Measurements from ENCODE around the gene HDAC4. TPM values are rescaled to one million over a fixed set of nuclear protein-coding genes. Genes with fewer than 3 reads are reported as not detected.

The HDAC4 gene
- total RNA-seq, 2 donors from 2014 or later = 49.8 to 71.7 TPM

DNA sequence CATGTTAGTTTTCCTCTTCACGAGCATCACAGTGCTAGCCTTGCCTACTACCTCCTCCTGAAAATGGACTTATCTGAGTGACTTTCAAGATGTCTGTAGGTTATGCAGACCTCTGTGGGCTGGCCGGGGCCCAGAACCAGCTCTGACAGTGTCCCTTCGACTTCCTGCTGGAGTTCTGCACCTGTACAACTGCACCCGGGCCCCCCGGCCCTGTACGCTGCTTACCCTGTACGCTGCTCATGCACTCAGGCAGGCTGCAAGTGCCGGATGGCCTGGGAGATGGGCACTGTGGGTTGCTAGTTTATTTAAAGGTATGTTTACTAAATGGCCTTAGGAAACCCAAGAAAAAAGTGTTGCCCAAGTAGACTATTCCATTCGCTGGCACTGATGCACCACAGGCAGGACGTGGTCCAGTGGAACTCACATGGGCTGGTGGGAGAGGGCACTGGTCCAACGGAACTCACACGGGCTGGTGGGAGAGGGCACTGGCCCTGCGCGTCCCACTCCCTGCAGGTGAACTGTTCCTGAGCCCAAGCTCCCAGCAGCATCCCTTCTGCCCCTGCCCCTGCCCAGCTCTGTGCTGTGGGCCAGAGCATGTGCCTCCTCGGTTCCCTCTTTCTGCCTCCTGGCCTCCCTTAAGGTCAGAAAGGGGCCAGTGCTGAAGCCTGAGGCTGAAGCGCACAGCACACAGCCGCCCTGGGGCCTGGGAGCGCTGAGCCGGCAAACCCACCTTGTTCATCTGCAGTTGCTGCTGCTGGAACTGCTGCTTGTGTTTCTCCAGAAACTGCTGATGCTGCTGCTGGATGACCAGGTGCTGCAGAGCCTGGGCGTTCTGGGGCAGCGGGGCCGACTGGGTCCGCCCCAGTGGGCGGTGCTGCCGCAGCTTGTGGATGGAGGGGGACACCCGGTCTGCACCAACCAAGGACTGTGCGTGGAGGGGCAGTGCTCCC is 274.8 kb downstream of the HDAC4 start:
- Mint-ChIP-seq H3K27ac (no peak overlapping the region), H3K9me3 (peaks cover 0 to 1% of the 10 kb centered on the region in 2 donors), H3K36me3 (ENCODE audit: insufficient read depth in 2 of 2) (peaks cover 12 to 14% of the 10 kb centered on the region in 2 donors)

DNA sequence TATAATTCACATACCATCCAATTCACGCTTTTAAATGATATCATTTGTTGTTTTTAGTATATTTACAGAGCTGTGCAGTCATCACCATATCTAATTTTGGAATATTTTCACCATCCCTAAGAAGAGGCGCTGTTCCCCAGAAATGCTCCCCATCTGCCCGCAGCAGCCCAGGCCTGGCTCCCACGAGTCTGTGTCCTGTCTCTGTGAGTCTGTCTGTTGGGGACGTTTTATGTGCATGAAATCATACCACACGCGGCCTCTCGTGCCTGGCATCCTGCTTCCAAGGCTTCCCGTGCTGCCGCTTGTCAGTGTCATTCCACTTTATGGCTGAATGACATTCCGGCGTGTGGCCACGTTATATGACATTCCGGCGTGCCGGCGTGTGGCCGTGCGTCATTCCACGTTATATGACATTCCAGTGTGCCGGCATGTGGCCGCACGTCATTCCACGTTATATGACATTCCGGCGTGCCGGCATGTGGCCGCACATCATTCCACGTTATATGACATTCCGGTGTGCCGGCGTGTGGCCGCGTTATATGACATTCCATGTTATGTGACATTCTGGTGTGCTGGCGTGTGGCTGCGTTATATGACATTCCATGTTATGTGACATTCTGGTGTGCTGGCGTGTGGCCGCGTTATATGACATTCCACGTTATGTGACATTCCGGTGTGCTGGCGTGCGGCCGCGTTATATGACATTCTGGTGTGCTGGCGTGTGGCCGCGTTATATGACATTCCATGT is 276.5 kb downstream of the HDAC4 start:
- Mint-ChIP-seq H3K27ac (no peak overlapping the region), H3K9me3 (peaks cover 0 to 1% of the 10 kb centered on the region in 2 donors), H3K4me3 (no peak overlapping the region), H3K27me3 (ENCODE audit: low read depth) (no peaks in the 10 kb centered on the region), H3K4me1 (ENCODE audit: low read depth) (peaks cover 12% of the 10 kb centered on the region), H3K36me3 (ENCODE audit: insufficient read depth in 2 of 2) (peaks cover 12 to 14% of the 10 kb centered on the region in 2 donors)
- DNase-seq (no peak), ATAC-seq (replicated peaks in 1 of 2) (no peak)

More for the DNA sequence above, 274.8 kb downstream of the HDAC4 start:
- Mint-ChIP-seq H3K4me1 (ENCODE audit: low read depth) (no peaks in the 10 kb centered on the region), H3K27me3 (ENCODE audit: low read depth) (no peaks in the 10 kb centered on the region), H3K4me3 (no peak overlapping the region)
- DNase-seq (no peak), ATAC-seq (replicated peaks in 1 of 2) (no peak)

DNA sequence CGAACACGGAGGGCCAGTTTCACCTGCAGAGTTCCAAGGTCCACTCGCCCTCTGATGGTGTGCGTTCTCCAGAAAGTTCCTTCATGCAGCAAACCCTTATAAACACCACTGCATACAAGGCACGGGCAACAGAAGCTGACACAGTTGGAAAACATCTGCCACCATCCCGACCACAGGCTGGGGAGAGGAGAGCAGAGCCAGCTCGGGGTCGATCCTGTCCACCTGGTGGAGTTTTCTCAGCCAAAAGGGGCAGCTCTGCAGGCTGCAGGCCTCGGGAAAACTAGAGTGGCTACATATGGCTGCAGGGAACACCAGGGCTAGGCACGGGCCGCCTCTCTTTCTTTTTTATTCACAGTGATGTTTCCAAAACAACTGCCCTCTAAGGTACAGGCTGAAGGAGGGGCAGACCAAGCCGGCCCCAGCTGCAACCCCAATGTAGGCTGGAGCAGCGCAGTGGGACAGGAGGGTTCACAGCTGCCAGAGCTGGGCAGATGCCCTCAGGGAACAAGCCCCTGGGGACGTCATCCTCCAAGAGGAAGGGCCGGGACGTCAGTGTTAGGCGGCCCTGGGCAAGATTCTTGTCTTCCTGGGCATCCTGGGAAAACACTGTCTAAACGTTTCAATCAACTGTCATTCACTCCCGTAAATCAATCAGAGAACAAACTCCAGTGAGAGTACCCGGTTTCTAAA is 278.3 kb downstream of the HDAC4 start:
- Mint-ChIP-seq H3K9me3 (peaks cover 0 to 1% of the 10 kb centered on the region in 2 donors), H3K36me3 (ENCODE audit: insufficient read depth in 2 of 2) (peaks cover 12 to 14% of the 10 kb centered on the region in 2 donors), H3K4me1 (ENCODE audit: low read depth) (peaks cover 20% of the 10 kb centered on the region)

DNA sequence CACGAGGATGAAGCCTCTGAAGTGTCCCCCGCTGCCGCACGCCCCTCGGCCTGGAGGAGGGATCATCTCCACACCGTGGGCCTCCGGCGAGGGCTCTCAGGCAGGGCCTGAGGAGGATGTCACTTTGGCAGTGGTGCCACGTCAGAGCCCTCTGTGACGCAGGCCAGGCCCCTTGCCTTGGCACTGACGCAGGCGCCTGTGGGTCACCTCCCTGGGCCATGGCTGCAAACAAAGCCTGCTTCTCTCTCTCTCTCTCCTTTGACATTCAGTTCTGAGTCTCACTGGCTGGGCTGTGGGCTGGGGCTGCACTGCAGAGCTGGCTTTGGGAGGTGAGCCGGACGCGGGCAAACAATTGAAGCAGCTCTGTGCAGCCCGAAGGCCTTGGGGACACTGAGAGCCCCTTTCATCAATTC is 279.2 kb downstream of the HDAC4 start:
- Mint-ChIP-seq H3K4me1 (ENCODE audit: low read depth) (peaks cover 28% of the 10 kb centered on the region), H3K9me3 (peaks cover 0 to 1% of the 10 kb centered on the region in 2 donors), H3K27ac (peak overlapping the region; percentile 45), H3K4me3 (no peak overlapping the region), H3K36me3 (ENCODE audit: insufficient read depth in 2 of 2) (peaks cover 12 to 14% of the 10 kb centered on the region in 2 donors), H3K27me3 (ENCODE audit: low read depth) (no peaks in the 10 kb centered on the region)
- ATAC-seq (replicated peaks in 1 of 2) (no peak), DNase-seq (no peak)

More for the DNA sequence above, 278.3 kb downstream of the HDAC4 start:
- Mint-ChIP-seq H3K27ac (no peak overlapping the region), H3K4me3 (no peak overlapping the region), H3K27me3 (ENCODE audit: low read depth) (no peaks in the 10 kb centered on the region)
- no peak for ATAC-seq (replicated peaks in 1 of 2)
- DNase-seq = no peak

DNA sequence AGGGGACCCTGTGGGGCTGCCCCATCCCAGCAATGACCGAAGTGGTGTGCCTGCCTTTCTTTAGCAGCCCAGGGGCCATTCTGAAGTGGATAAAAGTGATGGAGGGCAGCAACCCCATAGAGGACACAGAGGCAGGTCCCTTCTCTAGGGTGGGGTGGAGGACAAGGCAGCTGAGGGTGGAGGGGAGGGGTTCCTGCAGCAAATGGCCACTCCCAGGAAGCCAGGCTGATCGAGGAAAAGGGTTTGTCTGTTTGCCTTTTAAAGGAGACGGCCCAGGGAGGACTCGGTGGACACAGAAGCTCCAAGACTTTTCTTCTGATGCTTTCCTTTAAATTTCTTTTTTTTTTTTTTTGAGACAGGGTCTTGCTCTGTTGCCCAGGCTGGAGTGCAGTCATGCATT is 280.2 kb downstream of the HDAC4 start:
- no peak overlapping the region for H3K27ac Mint-ChIP-seq
- DNase-seq (no peak), ATAC-seq (replicated peaks in 1 of 2) (no peak)
- peaks cover 29% of the 10 kb centered on the region for H3K4me1 Mint-ChIP-seq (ENCODE audit: low read depth)
- peaks cover 0 to 1% of the 10 kb centered on the region in 2 donors for H3K9me3 Mint-ChIP-seq
- peaks cover 12 to 14% of the 10 kb centered on the region in 2 donors for H3K36me3 Mint-ChIP-seq (ENCODE audit: insufficient read depth in 2 of 2)
- H3K27me3 Mint-ChIP-seq (ENCODE audit: low read depth) = no peaks in the 10 kb centered on the region
- H3K4me3 Mint-ChIP-seq = no peak overlapping the region

DNA sequence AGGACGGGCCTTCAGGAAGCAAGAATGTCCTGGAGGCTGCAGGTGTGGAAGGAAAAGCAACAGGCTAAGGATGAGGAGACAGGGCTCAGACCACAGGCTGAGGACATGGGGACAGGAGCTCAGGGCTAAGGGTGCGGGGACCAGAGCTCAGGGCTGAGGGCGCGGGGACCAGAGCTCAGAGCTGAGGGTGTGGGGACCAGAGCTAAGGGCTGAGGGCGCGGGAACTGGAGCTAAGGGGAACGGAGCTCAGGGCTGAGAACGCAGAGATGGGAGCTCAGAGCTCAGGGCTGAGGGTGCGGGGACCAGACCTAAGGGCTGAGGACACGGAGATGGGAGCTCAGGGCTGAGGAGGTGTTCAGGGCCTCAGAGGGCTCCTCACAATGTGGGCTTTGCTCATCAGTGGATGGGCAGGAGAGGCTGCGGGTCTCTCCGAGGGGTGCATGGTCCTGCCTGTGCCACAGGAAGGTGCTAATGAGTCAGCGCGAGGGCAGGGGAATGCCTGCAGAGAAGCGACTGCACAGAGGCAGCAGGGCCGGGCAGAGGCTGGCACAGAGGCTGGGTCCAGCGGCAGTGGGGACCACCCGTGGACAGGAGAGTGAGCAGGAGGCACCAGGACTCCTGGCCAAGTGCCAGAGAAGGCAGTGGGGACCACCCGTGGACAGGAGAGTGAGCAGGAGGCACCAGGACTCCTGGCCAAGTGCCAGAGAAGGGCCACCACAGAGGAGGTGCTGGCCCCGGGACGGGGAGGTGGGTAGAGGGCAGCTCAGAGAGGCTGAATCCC is 281.3 kb downstream of the HDAC4 start:
- Mint-ChIP-seq H3K27me3 (ENCODE audit: low read depth) (no peaks in the 10 kb centered on the region), H3K27ac (no peak overlapping the region), H3K9me3 (no peaks in the 10 kb centered on the region), H3K36me3 (ENCODE audit: insufficient read depth in 2 of 2) (peaks cover 3 to 4% of the 10 kb centered on the region in 2 donors), H3K4me3 (peak overlapping the region in 1 of 2 donors; percentile 39), H3K4me1 (ENCODE audit: low read depth) (peaks cover 29% of the 10 kb centered on the region)
- no peak for ATAC-seq (replicated peaks in 1 of 2)
- no peak for DNase-seq

DNA sequence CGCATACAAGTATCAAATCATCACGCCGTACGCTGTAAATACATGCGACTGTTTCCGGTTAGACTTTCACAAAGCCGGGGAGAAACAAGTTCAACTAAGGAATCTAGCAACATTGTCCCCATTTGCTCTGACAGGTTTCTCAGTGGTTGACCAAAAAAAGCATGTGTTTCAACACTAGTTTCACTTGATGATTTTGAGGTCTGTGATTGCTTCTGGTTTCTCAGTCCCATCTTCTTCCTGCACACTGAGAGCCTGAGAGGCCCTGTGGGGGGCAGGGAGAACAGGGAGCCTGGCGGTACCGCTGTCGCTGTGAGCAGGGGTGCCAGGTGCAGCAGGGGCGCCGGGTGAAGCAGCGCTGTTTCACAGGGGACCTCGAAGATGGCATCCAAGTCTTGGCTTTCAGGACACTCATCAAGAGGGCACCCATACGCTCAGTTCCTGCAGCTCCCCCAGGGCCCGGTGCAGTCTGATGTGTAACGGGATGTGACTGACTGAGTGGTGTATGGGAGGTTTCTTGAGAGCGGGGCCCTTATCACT is 282.1 kb downstream of the HDAC4 start:
- ATAC-seq (replicated peaks in 1 of 2) = peak; percentile 66 to 77
- DNase-seq = peak in 1 of 2 donors; percentile 38

DNA sequence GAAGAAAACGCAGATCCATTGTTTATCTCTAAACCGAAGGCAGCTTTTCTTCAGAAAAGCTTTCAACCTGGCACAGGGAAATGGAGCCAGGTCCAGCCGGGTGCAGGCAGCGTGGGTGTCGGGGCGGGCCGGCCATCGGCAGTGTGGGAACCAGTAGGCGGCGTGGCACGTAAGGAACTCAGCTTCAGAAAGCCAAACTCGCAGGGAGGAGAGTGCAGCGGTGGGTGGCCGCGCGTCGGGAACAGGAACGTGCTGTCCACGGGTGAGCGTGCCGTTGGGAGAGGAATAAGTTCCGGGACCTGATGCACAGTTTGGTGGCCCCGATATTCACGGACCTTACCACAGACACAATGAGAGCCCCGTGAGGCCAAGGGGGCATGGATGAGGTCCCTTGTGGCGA is 282.6 kb downstream of the HDAC4 start:
- no peak overlapping the region for H3K4me3 Mint-ChIP-seq
- no peak for DNase-seq
- H3K9me3 Mint-ChIP-seq = no peaks in the 10 kb centered on the region
- H3K27me3 Mint-ChIP-seq (ENCODE audit: low read depth) = no peaks in the 10 kb centered on the region
- H3K36me3 Mint-ChIP-seq (ENCODE audit: insufficient read depth in 2 of 2) = peaks cover 0 to 2% of the 10 kb centered on the region in 2 donors
- no peak for ATAC-seq (replicated peaks in 1 of 2)
- peaks cover 29% of the 10 kb centered on the region for H3K4me1 Mint-ChIP-seq (ENCODE audit: low read depth)
- H3K27ac Mint-ChIP-seq = peak overlapping the region; percentile 41

More for the DNA sequence above, 282.1 kb downstream of the HDAC4 start:
- peaks cover 29% of the 10 kb centered on the region for H3K4me1 Mint-ChIP-seq (ENCODE audit: low read depth)
- H3K4me3 Mint-ChIP-seq = peak overlapping the region; percentile 19 to 39
- no peak overlapping the region for H3K27ac Mint-ChIP-seq
- no peaks in the 10 kb centered on the region for H3K9me3 Mint-ChIP-seq
- peaks cover 0 to 2% of the 10 kb centered on the region in 2 donors for H3K36me3 Mint-ChIP-seq (ENCODE audit: insufficient read depth in 2 of 2)
- H3K27me3 Mint-ChIP-seq (ENCODE audit: low read depth) = no peaks in the 10 kb centered on the region

DNA sequence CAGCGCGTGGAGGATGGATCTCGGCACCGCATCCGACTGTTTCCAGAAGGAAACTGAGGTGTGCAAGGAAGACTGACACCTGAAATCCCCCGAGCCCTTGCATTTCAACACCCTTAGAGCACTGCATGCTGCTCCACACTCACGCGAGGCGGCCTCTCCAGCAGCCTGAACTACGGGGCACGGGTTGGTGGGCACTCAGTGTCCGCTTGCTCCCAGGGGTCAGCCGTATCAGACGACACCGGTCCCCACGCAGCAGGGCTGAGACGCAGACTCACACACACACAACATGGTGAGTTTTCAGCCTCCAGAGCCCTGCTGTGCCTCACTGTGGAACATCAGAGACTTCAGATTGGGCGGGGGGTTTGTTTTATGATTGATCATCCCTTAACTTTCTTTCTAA is 283.0 kb downstream of the HDAC4 start:
- H3K4me3 Mint-ChIP-seq = no peak overlapping the region
- no peaks in the 10 kb centered on the region for H3K9me3 Mint-ChIP-seq
- ATAC-seq (replicated peaks in 1 of 2) (no peak), DNase-seq (no peak)
- peaks cover 0 to 2% of the 10 kb centered on the region in 2 donors for H3K36me3 Mint-ChIP-seq (ENCODE audit: insufficient read depth in 2 of 2)
- H3K27ac Mint-ChIP-seq = peak overlapping the region; percentile 41
- H3K4me1 Mint-ChIP-seq (ENCODE audit: low read depth) = peaks cover 29% of the 10 kb centered on the region
- no peaks in the 10 kb centered on the region for H3K27me3 Mint-ChIP-seq (ENCODE audit: low read depth)

DNA sequence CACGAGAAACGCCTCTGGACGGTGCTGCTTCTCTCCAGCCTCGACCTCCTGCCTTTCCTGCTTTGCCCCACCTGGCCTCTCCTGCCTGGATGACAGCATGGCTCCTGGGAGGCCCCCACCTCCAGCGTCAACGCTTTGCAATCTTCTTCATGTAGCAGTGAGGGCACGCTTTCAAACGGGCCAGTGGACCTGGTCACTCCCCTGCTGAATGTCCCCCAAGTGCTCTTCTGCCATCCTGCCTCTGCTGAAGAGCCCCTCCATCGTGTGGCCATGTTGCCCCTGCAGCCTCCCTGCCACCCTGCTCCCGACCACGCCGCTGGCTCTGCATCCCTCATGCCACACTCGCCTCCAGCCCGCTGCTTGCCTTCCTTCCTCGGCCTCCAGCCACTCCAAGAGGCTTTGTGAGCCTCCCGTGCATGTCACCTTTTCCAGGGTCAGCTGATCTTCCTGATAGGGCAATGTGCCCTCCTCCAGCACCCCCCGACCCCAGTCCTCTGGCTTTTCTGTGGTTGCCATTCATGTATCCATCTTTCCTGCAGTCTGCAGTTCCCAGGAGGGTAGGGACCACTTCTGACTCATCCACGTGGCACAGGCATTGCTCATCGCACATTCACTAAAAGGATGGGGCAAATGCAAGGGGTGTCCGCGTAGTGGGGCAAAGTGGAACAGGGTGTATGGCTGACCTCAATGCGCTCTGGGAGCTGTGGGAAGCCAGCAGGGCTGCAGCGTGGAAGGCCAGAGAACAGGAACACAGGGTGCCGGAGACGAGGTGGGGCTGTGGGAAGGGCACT is 284.2 kb downstream of the HDAC4 start:
- peaks cover 0 to 2% of the 10 kb centered on the region in 2 donors for H3K36me3 Mint-ChIP-seq (ENCODE audit: insufficient read depth in 2 of 2)
- H3K27me3 Mint-ChIP-seq (ENCODE audit: low read depth) = no peaks in the 10 kb centered on the region
- H3K4me1 Mint-ChIP-seq (ENCODE audit: low read depth) = peaks cover 29% of the 10 kb centered on the region
- H3K27ac Mint-ChIP-seq = no peak overlapping the region
- DNase-seq (no peak), ATAC-seq (replicated peaks in 1 of 2) (no peak)
- no peaks in the 10 kb centered on the region for H3K9me3 Mint-ChIP-seq
- no peak overlapping the region for H3K4me3 Mint-ChIP-seq

DNA sequence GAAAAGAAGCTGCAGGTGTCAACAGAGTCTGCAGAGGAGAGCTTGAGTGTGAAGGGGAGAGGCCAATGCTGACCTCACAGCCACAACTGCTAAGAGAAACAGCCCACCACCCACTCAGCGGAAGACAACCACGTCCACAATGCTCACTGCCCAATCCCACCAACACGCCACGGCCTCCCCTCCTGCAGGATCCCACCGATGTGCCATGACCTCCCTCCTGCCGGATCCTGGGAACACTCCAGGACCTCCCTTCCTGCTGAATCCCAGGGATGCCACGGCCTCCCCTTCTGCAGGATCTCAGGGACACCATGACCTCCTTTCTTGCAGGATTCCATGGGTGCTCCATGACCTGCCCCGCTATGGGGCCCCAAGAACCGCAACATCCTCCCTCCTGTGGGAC is 285.2 kb downstream of the HDAC4 start:
- no peak overlapping the region for H3K4me3 Mint-ChIP-seq
- H3K27ac Mint-ChIP-seq = no peak overlapping the region
- H3K9me3 Mint-ChIP-seq = no peaks in the 10 kb centered on the region
- no peak for ATAC-seq (replicated peaks in 1 of 2)
- DNase-seq = no peak
- H3K36me3 Mint-ChIP-seq (ENCODE audit: insufficient read depth in 2 of 2) = peaks cover 0 to 2% of the 10 kb centered on the region in 2 donors
- no peaks in the 10 kb centered on the region for H3K27me3 Mint-ChIP-seq (ENCODE audit: low read depth)
- H3K4me1 Mint-ChIP-seq (ENCODE audit: low read depth) = peaks cover 29% of the 10 kb centered on the region

All from activated T-cell treated with anti-CD3 and anti-CD28 coated beads, Interleukin-2, amount 50 U/mL, for 72 hours (primary cell).